GM19351 (cell line): ENCODE measurements around the gene UFC1.
A peak's percentile ranks its signal among the peaks of the same experiment; 100 is the strongest.

Experiments
- ATAC-seq: cut with Tn5 transposase; IDR thresholded peaks from one replicate; pipeline ENCODE4 v1.9.1; 2021; ENCODE audit warnings: mild to moderate bottlenecking, moderate library complexity; ENCODE audit not compliant: unreplicated experiment

Gene UFC1

DNA sequence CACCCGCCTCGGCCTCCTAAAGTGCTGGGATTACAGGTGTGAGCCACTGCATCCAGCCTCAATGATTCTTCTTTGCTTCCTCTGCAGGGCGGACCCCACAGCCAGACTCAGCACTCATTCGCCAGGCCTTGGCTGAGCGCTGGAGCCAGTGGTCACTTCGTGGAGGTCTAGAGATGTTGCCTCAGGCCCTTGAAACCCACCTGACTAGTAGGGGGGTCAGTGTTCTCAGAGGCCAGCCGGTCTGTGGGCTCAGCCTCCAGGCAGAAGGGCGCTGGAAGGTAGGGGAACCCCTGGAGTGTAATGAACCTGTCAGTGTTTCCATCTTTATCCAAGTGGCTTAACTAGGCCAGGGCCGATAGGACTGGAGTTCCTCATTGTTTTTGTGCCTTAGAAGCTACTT is 15.1 kb downstream of the UFC1 start:
- no peak for ATAC-seq

DNA sequence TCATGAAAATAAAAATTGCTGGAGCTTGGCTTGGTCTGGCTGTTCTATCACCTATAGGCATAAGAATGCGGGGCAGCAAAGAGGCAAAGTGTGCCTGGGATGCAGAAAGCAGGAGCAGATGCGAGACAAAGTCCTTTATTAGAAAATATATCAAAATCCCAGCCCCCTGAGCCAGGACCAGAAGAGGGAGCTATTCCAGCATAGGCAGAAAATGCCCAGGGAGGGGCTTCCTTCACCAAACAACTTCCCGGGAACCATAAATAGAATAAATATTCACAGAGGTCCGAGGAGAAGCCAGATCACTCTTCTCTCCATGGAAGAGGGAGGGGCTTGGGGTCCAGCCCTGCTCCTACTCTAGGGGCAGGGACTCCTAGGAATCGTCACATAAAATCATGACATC is 17.4 kb downstream of the UFC1 start:
- ATAC-seq: no peak

DNA sequence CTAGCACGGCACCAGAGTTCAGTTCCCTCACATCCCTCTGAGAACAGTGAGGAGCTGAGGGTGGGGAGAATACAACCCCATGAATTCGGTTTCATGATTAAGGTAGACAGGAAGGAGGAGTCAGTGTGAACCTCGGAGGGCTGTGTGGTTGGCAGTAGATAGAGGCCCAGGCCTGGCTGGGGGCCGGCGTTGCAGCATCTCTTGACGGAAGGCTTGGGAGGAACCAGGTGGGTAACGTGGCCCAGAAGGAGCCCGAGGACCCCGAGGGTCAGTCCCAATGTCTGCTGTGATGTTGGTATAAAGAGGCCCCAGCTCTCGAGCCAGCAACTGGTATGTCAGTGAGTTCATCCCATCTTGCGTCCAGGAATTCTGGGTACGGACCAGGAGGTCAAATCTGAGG is 17.9 kb downstream of the UFC1 start:
- ATAC-seq: no peak

- no peak for ATAC-seq
Observed at GRCh38 chr1:161172349-161172748, 18.6 kb downstream of the UFC1 start.

DNA sequence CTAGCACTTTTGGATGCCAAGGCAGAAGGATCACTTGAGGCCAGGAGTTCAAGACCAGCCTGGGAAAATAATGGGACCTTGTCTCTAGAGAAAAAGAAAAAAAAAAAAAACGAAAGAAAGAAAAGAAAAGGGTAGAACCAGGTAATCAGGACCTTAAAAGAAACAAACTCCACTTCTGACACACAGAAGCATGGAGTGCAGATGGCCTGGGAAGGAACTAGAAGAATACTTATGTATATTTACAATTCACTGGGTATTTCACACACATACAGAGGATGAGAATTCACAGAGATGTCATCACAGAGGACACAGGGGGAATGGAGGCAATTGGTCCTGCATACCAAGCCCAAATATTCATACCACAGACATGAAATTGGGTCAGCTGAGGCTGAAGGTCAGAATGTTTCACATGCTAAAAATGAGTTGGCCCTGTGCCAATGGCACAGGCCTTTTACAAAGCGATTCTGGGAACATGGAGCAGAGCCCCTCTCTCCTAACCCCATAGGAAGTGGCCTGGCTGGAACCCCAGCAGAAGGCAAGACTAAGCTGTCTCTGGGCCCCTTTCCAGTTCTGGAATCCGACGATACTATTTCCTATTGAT is 19.1 kb downstream of the UFC1 start:
- no peak for ATAC-seq

GRCh38 chr1:161173711-161174110 is 19.9 kb downstream of the UFC1 start:
- no peak for ATAC-seq

- no peak for ATAC-seq
Observed at GRCh38 chr1:161174911-161175310, 21.1 kb downstream of the UFC1 start.

DNA sequence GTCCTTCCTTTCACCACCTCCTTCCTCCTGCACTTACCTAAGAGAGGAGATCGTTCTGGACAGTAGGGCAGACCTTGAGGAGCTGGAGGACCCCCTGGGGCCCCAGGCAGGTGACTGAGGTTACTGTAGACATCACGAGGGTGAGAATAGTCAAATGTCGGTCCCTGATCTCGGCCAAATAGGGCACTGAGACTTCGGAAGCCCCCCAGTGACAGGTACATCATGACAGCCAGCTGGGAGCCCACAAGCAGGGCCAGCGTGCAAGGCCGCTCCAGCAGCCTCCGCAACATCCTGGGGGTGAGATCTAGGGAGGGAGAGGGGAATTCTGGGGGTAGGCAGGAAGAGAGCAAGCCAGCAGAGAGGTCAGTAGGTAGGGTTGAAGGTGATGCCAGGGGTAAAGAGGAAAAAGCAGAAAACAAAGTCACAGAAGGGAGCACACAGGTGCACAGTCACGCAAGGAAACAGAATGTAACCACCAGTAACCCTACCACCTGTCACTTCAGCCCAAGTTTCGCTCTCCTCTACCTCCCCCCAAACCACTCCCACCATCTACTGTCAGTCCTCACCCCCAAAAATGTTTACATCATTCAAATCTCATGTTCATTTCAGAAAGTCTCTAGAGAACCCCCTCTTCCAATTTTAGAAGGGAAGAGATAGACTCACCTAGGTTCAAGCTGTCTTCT is 22.1 kb downstream of the UFC1 start:
- ATAC-seq: peak; percentile 32

- no peak for ATAC-seq
Observed at GRCh38 chr1:161176468-161177111, 22.8 kb downstream of the UFC1 start.

GRCh38 chr1:161177112-161177935 is 23.5 kb downstream of the UFC1 start, which contains the start of gene B4GALT3:
Gene B4GALT3, minus strand, starts transcription at chr1:161177507. Its CDS starts 1,447 bp downstream, at chr1:161176060.
- ATAC-seq: peak; percentile 85

DNA sequence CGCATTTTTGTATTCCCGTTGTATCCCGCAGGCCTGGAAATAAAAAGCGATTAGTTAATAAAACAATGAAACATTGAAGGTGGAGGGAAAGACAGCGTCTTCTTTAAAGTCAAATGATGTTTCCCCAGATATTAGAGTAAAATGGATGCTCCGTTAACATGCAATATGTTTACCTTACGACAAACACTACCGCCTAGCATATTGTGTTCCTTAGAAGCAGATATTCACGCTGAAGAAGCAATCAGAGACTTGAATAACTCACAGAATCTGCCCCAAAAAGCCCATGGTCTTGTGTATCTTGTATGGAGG is 24.1 kb downstream of the UFC1 start:
- ATAC-seq: no peak

- no peak for ATAC-seq
Observed at GRCh38 chr1:161179698-161180097, 25.9 kb downstream of the UFC1 start.

DNA sequence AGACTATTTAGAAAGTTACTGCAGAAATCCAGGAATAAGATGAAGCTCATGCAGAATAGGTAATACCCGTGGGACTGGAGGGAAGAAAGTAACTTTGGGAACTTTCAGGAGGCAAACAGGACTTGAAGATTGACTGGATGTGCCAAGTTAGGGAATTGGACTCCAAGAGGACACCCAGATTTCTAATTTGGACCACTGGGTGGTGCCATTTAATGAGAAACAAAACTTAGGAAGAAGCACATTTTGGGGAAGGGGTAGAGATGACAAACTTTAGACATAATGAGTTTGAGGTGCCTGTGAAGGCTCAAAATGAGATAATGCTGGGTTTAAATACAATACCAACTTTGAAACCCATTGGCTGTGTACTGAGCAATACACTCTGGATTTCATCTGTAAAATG is 26.9 kb downstream of the UFC1 start:
- ATAC-seq: no peak

- peak; percentile 45 for ATAC-seq
Observed at GRCh38 chr1:161182214-161182613, 28.4 kb downstream of the UFC1 start.

GRCh38 chr1:161185282-161185682 is 31.5 kb downstream of the UFC1 start:
- ATAC-seq: peak; percentile 64

GRCh38 chr1:161185732-161186311 is 32.0 kb downstream of the UFC1 start:
- ATAC-seq: peak; percentile 37

DNA sequence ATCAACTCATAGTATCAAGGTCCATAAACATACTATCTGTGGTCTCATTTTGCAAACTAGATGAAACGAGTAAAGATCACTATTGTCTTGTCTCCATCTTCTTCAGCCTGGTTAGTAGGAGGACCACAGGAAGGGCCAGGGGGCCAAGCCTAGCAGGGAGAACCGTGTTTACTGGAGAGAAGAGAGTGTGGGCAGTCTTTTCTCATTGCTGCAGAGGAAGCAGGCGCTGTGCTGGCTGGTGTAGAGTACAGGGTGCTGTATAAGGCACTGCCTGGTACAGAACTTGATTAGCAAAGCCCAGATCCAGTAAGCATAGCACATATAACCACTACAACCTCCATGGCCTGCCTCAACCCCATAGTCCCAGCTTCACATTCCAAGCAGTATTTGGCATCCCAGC is 33.5 kb downstream of the UFC1 start:
- ATAC-seq: no peak

DNA sequence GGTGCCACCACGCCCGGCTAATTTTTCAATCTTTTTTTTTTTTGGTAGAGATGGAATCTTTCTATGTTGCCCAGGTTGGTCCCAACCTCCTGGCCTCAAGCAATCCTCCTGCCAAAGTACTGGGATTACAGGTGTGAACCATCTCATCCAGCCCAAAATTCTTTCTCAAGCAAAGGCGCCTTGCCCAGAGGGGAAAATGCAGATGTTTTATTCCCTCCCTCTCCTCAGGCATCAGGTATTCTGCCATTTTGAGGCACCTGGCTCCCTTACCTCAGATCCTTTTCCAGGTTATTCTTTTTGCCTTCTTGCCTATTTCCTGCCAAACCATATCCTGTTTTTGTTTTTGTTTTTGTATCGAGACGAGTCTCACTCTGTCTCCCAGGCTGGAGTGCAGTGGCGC is 34.6 kb downstream of the UFC1 start:
- ATAC-seq: no peak

DNA sequence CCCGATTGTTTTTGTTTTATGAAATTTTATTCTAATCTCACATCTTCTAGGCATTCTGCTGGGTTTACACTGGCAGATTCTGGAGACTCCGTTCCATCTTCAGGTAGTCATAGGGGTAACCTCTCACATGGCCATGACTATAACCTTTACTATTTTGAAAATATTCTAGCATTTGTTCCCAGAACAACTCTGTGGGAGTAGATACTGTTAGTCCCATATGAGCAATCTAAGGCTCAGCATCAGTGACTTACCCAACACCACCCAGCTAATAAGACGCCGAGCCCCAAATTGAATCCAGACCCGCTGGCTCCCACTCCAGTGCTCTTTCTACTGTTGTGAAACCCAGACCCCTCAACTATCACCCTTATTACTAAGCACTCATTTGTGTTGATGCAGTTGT is 35.3 kb downstream of the UFC1 start:
- ATAC-seq: no peak

DNA sequence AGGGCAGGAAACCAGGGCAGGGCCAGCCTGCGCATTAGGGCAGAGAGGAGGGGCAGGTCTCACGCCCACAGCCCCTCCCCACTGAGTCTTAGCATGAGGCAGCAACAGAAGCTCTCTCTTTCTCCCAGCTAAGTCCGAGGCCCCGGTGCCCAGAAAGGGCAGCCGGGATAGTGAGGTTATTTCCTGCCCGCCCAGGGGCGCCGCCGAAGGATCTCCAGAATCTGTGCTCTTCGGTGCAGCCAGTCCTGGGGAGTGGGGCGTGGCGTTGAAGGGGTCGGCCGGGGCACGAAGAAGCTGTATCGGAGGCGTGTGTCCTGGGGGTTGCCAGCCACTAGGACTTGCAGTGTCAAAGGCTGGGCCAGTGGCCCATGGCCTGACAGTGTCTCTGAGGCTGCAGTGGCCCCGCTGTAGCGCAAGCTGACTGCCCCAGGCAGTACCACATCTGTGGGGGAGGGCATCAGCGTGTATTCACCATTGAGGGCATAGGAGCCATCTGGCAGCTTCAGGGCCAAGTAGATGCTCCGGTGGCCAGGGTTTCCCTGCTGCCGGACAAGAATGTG is 37.3 kb downstream of the UFC1 start:
- no peak for ATAC-seq

GRCh38 chr1:161191971-161192370 is 38.2 kb downstream of the UFC1 start:
- ATAC-seq: no peak
